ENCODE results near the gene PADI2. TPM values are rescaled to one million over a fixed set of nuclear protein-coding genes. Genes with fewer than 3 reads are reported as not detected.

The PADI2 gene
- total RNA-seq, 1 experiment from 2014 or later: 1.3 TPM

DNA sequence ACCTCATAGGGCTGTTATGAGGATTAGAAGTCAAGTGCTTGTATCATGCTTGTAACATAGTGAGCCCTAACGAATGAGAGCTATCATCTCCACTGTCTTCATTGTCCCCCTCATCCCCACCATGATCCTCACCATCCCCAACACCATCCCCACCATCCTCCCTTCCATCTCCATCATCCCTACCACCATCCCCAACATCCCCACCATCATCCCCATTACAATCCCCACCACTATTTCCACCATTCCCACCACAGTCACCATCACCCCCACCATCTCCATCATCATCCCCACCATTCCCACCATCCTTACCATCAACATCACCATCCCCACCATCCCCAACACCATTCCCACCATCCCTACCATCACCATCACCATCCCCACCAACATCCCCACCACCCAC lies 46.6 kb upstream of the PADI2 start:
- no TSS peak for BruUV-seq (replicated peaks)
- no peak overlapping the region for H3K4me3 Mint-ChIP-seq (ENCODE audit: low read depth, unreplicated experiment)
- TF ChIP-seq CTCF (IDR thresholded peaks at IDR 0.05; ENCODE audit: unreplicated experiment): no peak
- no peak overlapping the region for H3K27ac Mint-ChIP-seq (ENCODE audit: unreplicated experiment)
- H3K36me3 Mint-ChIP-seq (ENCODE audit: insufficient read depth, unreplicated experiment): no peaks in the 10 kb centered on the region
- intact Hi-C loops (cut with micrococcal nuclease; ENCODE audit: unreplicated experiment): no loop called here
- CTCF ChIA-PET: no interaction called here
- no peak for DNase-seq
- H3K4me1 Mint-ChIP-seq (ENCODE audit: low read depth, unreplicated experiment): peaks cover 24% of the 10 kb centered on the region
- H3K9me3 Mint-ChIP-seq (ENCODE audit: low read depth, unreplicated experiment): no peaks in the 10 kb centered on the region
- H3K27me3 Mint-ChIP-seq (ENCODE audit: unreplicated experiment): no peaks in the 10 kb centered on the region

DNA sequence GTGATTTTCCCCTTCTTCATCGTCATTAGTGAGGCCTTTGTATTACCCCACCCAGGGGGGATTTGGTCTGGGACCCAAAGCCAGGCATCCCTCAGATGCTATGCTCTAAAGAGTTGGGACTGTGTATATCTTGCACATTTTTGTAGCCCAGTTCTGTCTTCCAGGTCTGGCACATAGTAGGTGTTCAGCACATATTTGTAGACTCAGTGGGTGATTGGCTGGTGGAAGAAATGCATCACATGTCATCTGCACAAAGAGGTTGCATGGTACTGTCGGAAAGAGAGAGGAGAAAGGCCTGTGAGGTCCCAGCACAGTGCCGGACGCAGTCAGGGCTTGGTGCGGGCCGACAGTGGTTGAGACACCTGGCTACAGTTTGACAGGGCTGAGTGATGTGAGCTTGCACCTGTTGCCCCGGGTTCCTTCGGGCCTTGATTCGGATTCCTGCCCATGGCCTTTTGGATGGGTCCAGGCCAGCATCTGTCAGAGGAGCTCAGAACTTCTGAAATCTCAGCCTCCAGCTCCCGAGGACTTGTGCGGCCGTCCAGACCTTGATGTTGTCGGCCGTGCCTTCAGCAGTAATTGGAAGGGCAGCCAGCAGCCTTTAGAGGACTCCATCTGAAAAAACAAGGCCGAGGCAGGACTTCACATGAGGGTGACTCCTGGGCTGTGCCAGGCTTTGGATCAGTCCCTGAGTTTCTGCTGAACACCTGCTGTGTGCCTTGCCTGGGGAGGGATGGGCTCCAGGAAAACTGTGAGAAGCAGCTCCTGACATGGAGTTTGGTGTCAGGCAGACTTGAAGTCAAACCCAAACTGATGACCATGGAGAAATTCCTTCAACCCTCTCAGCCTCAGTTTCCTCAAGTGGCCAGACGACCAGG lies 44.8 kb upstream of the PADI2 start:
- Mint-ChIP-seq H3K9me3 (ENCODE audit: low read depth, unreplicated experiment) (peaks cover under 1% of the 10 kb centered on the region), H3K27ac (ENCODE audit: unreplicated experiment) (no peak overlapping the region), H3K4me3 (ENCODE audit: low read depth, unreplicated experiment) (no peak overlapping the region), H3K4me1 (ENCODE audit: low read depth, unreplicated experiment) (peaks cover 19% of the 10 kb centered on the region), H3K27me3 (ENCODE audit: unreplicated experiment) (no peaks in the 10 kb centered on the region), H3K36me3 (ENCODE audit: insufficient read depth, unreplicated experiment) (no peaks in the 10 kb centered on the region)
- CTCF ChIA-PET: no interaction called here
- intact Hi-C loops (cut with micrococcal nuclease; ENCODE audit: unreplicated experiment): no loop called here
- BruUV-seq (replicated peaks): no TSS peak
- DNase-seq: no peak
- TF ChIP-seq CTCF (IDR thresholded peaks at IDR 0.05; ENCODE audit: unreplicated experiment): no peak

GRCh38 chr1:17163371-17163770 lies 44.1 kb upstream of the PADI2 start:
- H3K27ac Mint-ChIP-seq (ENCODE audit: unreplicated experiment): no peak overlapping the region
- CTCF ChIA-PET: no interaction called here

DNA sequence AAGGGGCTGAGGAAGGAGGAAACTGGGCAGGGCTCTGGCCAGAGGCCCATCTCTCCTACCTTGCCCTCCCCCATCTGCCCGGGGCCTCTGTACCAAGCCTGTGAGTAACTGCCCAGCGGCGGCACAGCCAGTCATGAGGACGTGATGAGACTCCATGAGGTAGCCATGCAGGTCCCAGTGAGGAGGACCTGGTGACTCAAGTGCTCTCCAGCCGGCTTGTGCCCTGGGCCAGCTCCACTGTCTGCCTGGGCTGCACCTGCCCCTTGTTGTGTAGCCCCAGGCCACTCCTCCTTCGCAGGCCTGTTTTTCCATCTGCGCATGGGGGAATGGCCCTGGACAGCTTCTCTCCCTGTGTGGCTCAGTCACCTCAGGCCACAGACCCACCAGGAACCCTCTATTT lies 43.7 kb upstream of the PADI2 start:
- Mint-ChIP-seq H3K27ac (ENCODE audit: unreplicated experiment) (no peak overlapping the region), H3K4me1 (ENCODE audit: low read depth, unreplicated experiment) (peaks cover 10% of the 10 kb centered on the region), H3K9me3 (ENCODE audit: low read depth, unreplicated experiment) (peaks cover 5% of the 10 kb centered on the region), H3K4me3 (ENCODE audit: low read depth, unreplicated experiment) (no peak overlapping the region), H3K27me3 (ENCODE audit: unreplicated experiment) (no peaks in the 10 kb centered on the region), H3K36me3 (ENCODE audit: insufficient read depth, unreplicated experiment) (no peaks in the 10 kb centered on the region)
- BruUV-seq (replicated peaks): no TSS peak
- no peak for TF ChIP-seq CTCF (IDR thresholded peaks at IDR 0.05; ENCODE audit: unreplicated experiment)
- no peak for DNase-seq
- CTCF ChIA-PET: no interaction called here
- intact Hi-C loops (cut with micrococcal nuclease; ENCODE audit: unreplicated experiment): no loop called here

More at GRCh38 chr1:17163371-17163770, 44.1 kb upstream of the PADI2 start:
- BruUV-seq (replicated peaks): no TSS peak
- Mint-ChIP-seq H3K4me3 (ENCODE audit: low read depth, unreplicated experiment) (no peak overlapping the region), H3K9me3 (ENCODE audit: low read depth, unreplicated experiment) (peaks cover 5% of the 10 kb centered on the region), H3K4me1 (ENCODE audit: low read depth, unreplicated experiment) (peaks cover 13% of the 10 kb centered on the region), H3K27me3 (ENCODE audit: unreplicated experiment) (no peaks in the 10 kb centered on the region), H3K36me3 (ENCODE audit: insufficient read depth, unreplicated experiment) (no peaks in the 10 kb centered on the region)
- no peak for DNase-seq
- intact Hi-C loops (cut with micrococcal nuclease; ENCODE audit: unreplicated experiment): no loop called here
- TF ChIP-seq CTCF (IDR thresholded peaks at IDR 0.05; ENCODE audit: unreplicated experiment): no peak

All from Calu3 (cell line).